ENCODE measurements around the gene FRG1. TPM values are rescaled to one million over a fixed set of nuclear protein-coding genes. Genes with fewer than 3 reads are reported as not detected.

Gene FRG1
- total RNA-seq, 1 experiment from 2014 or later = 23.1 TPM

GRCh38 chr4:189940178-189941004 lies at the start of gene FRG1 (continued):
- TF ChIP-seq ATF3 (CRISPR knock-in tag; conservative IDR thresholded peaks at IDR 0.05) (no peak), JAZF1 (CRISPR knock-in tag; IDR thresholded peaks at IDR 0.05) (no peak), SP1 (CRISPR knock-in tag; conservative IDR thresholded peaks at IDR 0.05) (0 out of 2 replicates have a peak, but pooled peaks have one; percentile 74), ZNF138 (CRISPR knock-in tag; conservative IDR thresholded peaks at IDR 0.05) (no peak), HMGA2 (CRISPR knock-in tag; IDR thresholded peaks at IDR 0.05) (no peak), IRF2 (CRISPR knock-in tag; IDR thresholded peaks at IDR 0.05; ENCODE audit: borderline replicate concordance, low read depth) (no peak), ZNF396 (CRISPR knock-in tag; IDR thresholded peaks at IDR 0.05; ENCODE audit: borderline replicate concordance) (no peak), CREM (CRISPR knock-in tag; IDR thresholded peaks at IDR 0.05) (peak; percentile 86; the same call in 1 of the 2 replicates), OVOL2 (CRISPR knock-in tag; IDR thresholded peaks at IDR 0.05; ENCODE audit: borderline replicate concordance) (no peak), JUN (CRISPR knock-in tag; IDR thresholded peaks at IDR 0.05) (no peak), ATF2 (CRISPR knock-in tag; IDR thresholded peaks at IDR 0.05; ENCODE audit: borderline replicate concordance, low read depth) (no peak), ZNF281 (CRISPR knock-in tag; IDR thresholded peaks at IDR 0.05) (no peak), CTCF (IDR thresholded peaks at IDR 0.05) (peak; percentile 52; the same call in 1 of the 2 replicates), GTF2I (CRISPR knock-in tag; conservative IDR thresholded peaks at IDR 0.05) (no peak), MAX (CRISPR knock-in tag; IDR thresholded peaks at IDR 0.05) (peak; percentile 95), MLX (CRISPR knock-in tag; IDR thresholded peaks at IDR 0.05) (no peak), ZNF423 (CRISPR knock-in tag; IDR thresholded peaks at IDR 0.05) (no peak), ESRRA (CRISPR knock-in tag; IDR thresholded peaks at IDR 0.05; ENCODE audit: borderline replicate concordance) (peak; percentile 64; the same call in 1 of the 2 replicates), AR (CRISPR knock-in tag; IDR thresholded peaks at IDR 0.05) (no peak), E2F5 (CRISPR knock-in tag; IDR thresholded peaks at IDR 0.05) (peak; percentile 96), NFATC4 (CRISPR knock-in tag; IDR thresholded peaks at IDR 0.05) (no peak), EMX1 (CRISPR knock-in tag; IDR thresholded peaks at IDR 0.05) (no peak), ERG (CRISPR knock-in tag; IDR thresholded peaks at IDR 0.05) (no peak), ZBTB43 (CRISPR knock-in tag; IDR thresholded peaks at IDR 0.05) (0 out of 2 replicates have a peak, but pooled peaks have one; percentile 74), SOX15 (CRISPR knock-in tag; IDR thresholded peaks at IDR 0.05) (no peak)

All from WTC11 (cell line).